K562 (cell line): Measurements from ENCODE around the gene HOXB8. TPM values are rescaled to one million over a fixed set of nuclear protein-coding genes. Genes with fewer than 3 reads are reported as not detected.

Source experiments
- ATAC-seq: fragments of 200-7000 bp; cut with Tn5 transposase; 3 replicates; pipeline ENCODE4 v1.9.1; 2020; ENCODE audit warnings: moderate library complexity
- BruUV-seq: library from RNA; stranded (reverse); fragments of 400-500 nt; replicated peaks from 2 replicates; lab custom pipeline; 2021; lab: Mats Ljungman, UMichigan
- CTCF ChIA-PET: fragments of 300-600 bp; formaldehyde crosslinking; extraction: SDS; loops from one replicate; lab custom pipeline; 2021; ENCODE audit warnings: low intra/inter-chr PET ratio; lab: Yijun Ruan, JAX
- POLR2A ChIA-PET: fragments of 300-600, 350-650 bp; sonication (Branson Sonifier 250); formaldehyde crosslinking; extraction: SDS; loops from one replicate; lab custom pipeline; 2021; ENCODE audit warnings: antibody characterized with exemption, inconsistent platforms; lab: Yijun Ruan, JAX
- DNase-seq, 4 experiments: peaks; one replicate each; pipeline versions ENCODE4 v3.0.0 to v3.0.0-alpha.2; 2011 to 2018; ENCODE audit warnings: low spot score in 3 of 4, mixed read lengths in 3 of 4; ENCODE audit errors: extremely low read depth in 1 of 4
- FAIRE-seq: peaks from 2 replicates; lab custom pipeline; 2011; peaks lifted over from hg19 to GRCh38; lab: Jason Lieb, UNC
- H2AFZ ChIP-seq: 2 replicates; pipeline ENCODE4 v1.6.0; 2011; ENCODE audit warnings: low read depth, low read length, control low read depth, inconsistent platforms
- H3K27ac ChIP-seq: fragments of 200-600 bp; 3 replicates; pipeline ENCODE4 v1.8.0; 2011; ENCODE audit warnings: low read depth, mild to moderate bottlenecking, control low read depth, inconsistent platforms, low read length, moderate library complexity, mixed read lengths; ENCODE audit errors: extremely low read depth
- H3K27me3 ChIP-seq, 2 experiments: fragments of 300-600 bp in 1 of 2; 2 replicates in 1 of 2; 3 replicates in 1 of 2; pipeline versions ENCODE4 v1.6.0 to v1.8.0; 2011; ENCODE audit warnings: inconsistent platforms in 2 of 2, low read length in 2 of 2, mild to moderate bottlenecking in 1 of 2, mixed read lengths in 1 of 2, moderate library complexity in 1 of 2; ENCODE audit not compliant: control insufficient read depth in 2 of 2, insufficient read depth in 2 of 2
- H3K36me3 ChIP-seq: fragments of 300-600 bp; 3 replicates; pipeline ENCODE4 v1.8.0; 2011; ENCODE audit warnings: mild to moderate bottlenecking, low read length, inconsistent platforms; ENCODE audit not compliant: control insufficient read depth, insufficient read depth
- H3K4me1 ChIP-seq, 2 experiments: fragments of 200-600 bp in 1 of 2; replicated peaks in 1 of 2; 2 replicates in 1 of 2; 3 replicates in 1 of 2; pipeline versions ENCODE4 v1.5.1 to v1.8.0; 2011; ENCODE audit warnings: inconsistent platforms in 2 of 2, low read length in 2 of 2, mild to moderate bottlenecking in 1 of 2, mixed read lengths in 1 of 2, moderate library complexity in 1 of 2; ENCODE audit not compliant: control insufficient read depth in 2 of 2, insufficient read depth in 2 of 2
- H3K4me2 ChIP-seq: 2 replicates; pipeline ENCODE4 v1.6.1; 2011; ENCODE audit warnings: low read length, control low read depth, inconsistent platforms, mixed read lengths; ENCODE audit not compliant: insufficient read depth
- H3K4me3 ChIP-seq: fragments of 200-600 bp; sonication (generic), shearing (Covaris generic); 2 replicates; pipeline ENCODE4 v1.5.1; 2016; ENCODE audit warnings: control low read depth, inconsistent platforms
- H3K79me2 ChIP-seq: fragments of 200-600 bp; 3 replicates; pipeline ENCODE4 v1.8.0; 2011; ENCODE audit warnings: low read length, inconsistent platforms; ENCODE audit not compliant: control insufficient read depth, insufficient read depth
- H3K9ac ChIP-seq, 2 experiments: 2 replicates each; pipeline versions ENCODE4 v1.6.0 to v1.6.1; 2011; ENCODE audit warnings: low read depth in 2 of 2, low read length in 2 of 2, control low read depth in 1 of 2, inconsistent platforms in 1 of 2, mild to moderate bottlenecking in 1 of 2, mixed read lengths in 1 of 2; ENCODE audit not compliant: insufficient read depth in 1 of 2
- H3K9me1 ChIP-seq: one replicate; pipeline ENCODE4 v1.6.0; 2011; ENCODE audit warnings: inconsistent platforms, mild to moderate bottlenecking, low read length, moderate library complexity; ENCODE audit not compliant: control insufficient read depth, insufficient read depth
- H3K9me3 ChIP-seq: replicated peaks from 2 replicates; pipeline ENCODE4 v1.5.1; 2011; ENCODE audit warnings: low read depth, low read length, inconsistent platforms; ENCODE audit not compliant: control insufficient read depth, insufficient read depth
- H4K20me1 ChIP-seq: replicated peaks from 2 replicates; pipeline ENCODE4 v1.6.1; 2011; ENCODE audit warnings: low read length, inconsistent platforms, mixed read lengths; ENCODE audit not compliant: control insufficient read depth, insufficient read depth
- ARHGAP35 ChIP-seq: fragments of 450-650 bp; IDR thresholded peaks from 2 replicates; pipeline ENCODE4 v1.6.1; 2018; ENCODE audit not compliant: partially characterized antibody
- E2F5 ChIP-seq: sonication (generic); formaldehyde crosslinking; IDR thresholded peaks from 2 replicates; pipeline ENCODE4 v1.8.0; 2022; ENCODE audit warnings: mild to moderate bottlenecking, missing genetic modification reagents
- HCFC1 ChIP-seq: IDR thresholded peaks from 2 replicates; pipeline ENCODE4 v1.6.1; 2012; ENCODE audit warnings: low read depth, low read length, improper control_type of control experiment
- HDAC6 ChIP-seq: IDR thresholded peaks from 2 replicates; pipeline ENCODE4 v1.6.1; 2012; ENCODE audit warnings: low read depth, mild to moderate bottlenecking, control low read depth, inconsistent platforms, low read length, moderate library complexity
- HOXB6 ChIP-seq: fragments of 250-450 bp; sonication (Bioruptor Pico); IDR thresholded peaks from 2 replicates; pipeline ENCODE4 v1.5.1; 2022; ENCODE audit warnings: mild to moderate bottlenecking, borderline replicate concordance
- MCM2 ChIP-seq: fragments of 450-650 bp; IDR thresholded peaks from 2 replicates; pipeline ENCODE4 v1.6.1; 2017; ENCODE audit warnings: low read depth, mild to moderate bottlenecking
- MXD1 ChIP-seq: fragments of 250-450 bp; sonication (Bioruptor Pico); IDR thresholded peaks from 2 replicates; pipeline ENCODE4 v1.8.0; 2021; ENCODE audit warnings: borderline replicate concordance, mild to moderate bottlenecking, moderate library complexity; ENCODE audit not compliant: poor library complexity, severe bottlenecking
- POLR2H ChIP-seq: IDR thresholded peaks from 2 replicates; pipeline ENCODE4 v1.6.1; 2016; ENCODE audit warnings: missing genetic modification characterization, low read depth, mild to moderate bottlenecking, control low read depth, missing compliant biosample characterization, moderate library complexity
- TAL1 ChIP-seq: fragments of 450-650 bp; IDR thresholded peaks from 2 replicates; pipeline ENCODE4 v1.6.1; 2016; ENCODE audit warnings: mild to moderate bottlenecking
- U2AF2 ChIP-seq: fragments of 200-400 bp; formaldehyde crosslinking; optimal IDR thresholded peaks from 2 replicates; pipeline ENCODE3; 2017; ENCODE audit warnings: low read depth, mild to moderate bottlenecking, low read length
- VEZF1 ChIP-seq: fragments of 200-800 bp; sonication (Bioruptor generic); IDR thresholded peaks from 2 replicates; pipeline ENCODE4 v1.6.1; 2017; ENCODE audit warnings: missing genetic modification characterization, missing compliant biosample characterization
- ZNF717 ChIP-seq: fragments of 250-450 bp; sonication (Bioruptor Pico); IDR thresholded peaks from 2 replicates; pipeline ENCODE4 v1.5.0; 2021
- ZNF77 ChIP-seq: fragments of 250-450 bp; sonication (Bioruptor Pico); IDR thresholded peaks from 2 replicates; pipeline ENCODE4 v1.5.0; 2020
- WGBS: fragments of 100-300 bp; shearing (Covaris generic); methylation state at CpG from one replicate; pipeline ENCODE4 v1.1.6; 2016; ENCODE audit warnings: low coverage, mixed read lengths; ENCODE audit not compliant: insufficient coverage; ENCODE audit errors: missing lambda C conversion rate; 5-methylcytosine and 5-hydroxymethylcytosine counted together
- in situ Hi-C: fragments of 300-500 bp; cut with MboI; formaldehyde crosslinking; loops from 4 replicates; pipeline ENCODE4 v1.15.0; 2018; ENCODE audit warnings: inconsistent platforms, mixed read lengths
- intact Hi-C: fragments of 100-400 bp; cut with micrococcal nuclease; formaldehyde crosslinking; loops from 2 replicates; pipeline ENCODE4 v1.14.2; 2022
- polyA plus RNA-seq, 8 experiments: library from polyadenylated mRNA; depleted of rRNA in 4 of 8; stranded (reverse) in 5 of 8; unstranded in 3 of 8; fragments of >200 nt; fragmentation: Nextera tagmentation in 2 of 8; fragmentation: Illumina TruSeq in 1 of 8; extraction: Ambion mirVana in 2 of 8; extraction: Trizol in 1 of 8; gene quantifications; 2 replicates each; pipeline versions ENCODE4 v1.2.1 to v1.2.3, GENCODE V29; 2011 to 2014; ENCODE audit warnings: inconsistent platforms in 1 of 8, missing spikeins in 1 of 8
- total RNA-seq, 7 experiments: library from RNA; depleted of rRNA in 6 of 7; stranded (reverse); fragments of >200 nt in 6 of 7; fragmentation: Illumina TruSeq in 2 of 7; extraction: Trizol in 2 of 7; gene quantifications; 2 replicates each; pipeline versions ENCODE4 v1.2.1 to v1.2.3, GENCODE V29; 2011 to 2021; ENCODE audit warnings: low replicate concordance in 1 of 7
- TF ChIP-seq, protein P1 (sequence below): IDR thresholded peaks from 2 replicates; pipeline ENCODE4 v1.6.1; 2016; ENCODE audit warnings: missing genetic modification characterization, missing compliant biosample characterization
- TF ChIP-seq, protein P2 (sequence below): fragments of 250-450 bp; sonication (Bioruptor Pico); IDR thresholded peaks from 2 replicates; pipeline ENCODE4 v1.9.0; 2021; ENCODE audit warnings: mild to moderate bottlenecking, inconsistent platforms

Gene HOXB8
- total and polyA plus RNA-seq, 9 of the 15 experiments (the other 6 are each of a cell fraction or from before 2014, with no cell fraction given): 0.52 to 23.8 (median 3.6) TPM

DNA sequence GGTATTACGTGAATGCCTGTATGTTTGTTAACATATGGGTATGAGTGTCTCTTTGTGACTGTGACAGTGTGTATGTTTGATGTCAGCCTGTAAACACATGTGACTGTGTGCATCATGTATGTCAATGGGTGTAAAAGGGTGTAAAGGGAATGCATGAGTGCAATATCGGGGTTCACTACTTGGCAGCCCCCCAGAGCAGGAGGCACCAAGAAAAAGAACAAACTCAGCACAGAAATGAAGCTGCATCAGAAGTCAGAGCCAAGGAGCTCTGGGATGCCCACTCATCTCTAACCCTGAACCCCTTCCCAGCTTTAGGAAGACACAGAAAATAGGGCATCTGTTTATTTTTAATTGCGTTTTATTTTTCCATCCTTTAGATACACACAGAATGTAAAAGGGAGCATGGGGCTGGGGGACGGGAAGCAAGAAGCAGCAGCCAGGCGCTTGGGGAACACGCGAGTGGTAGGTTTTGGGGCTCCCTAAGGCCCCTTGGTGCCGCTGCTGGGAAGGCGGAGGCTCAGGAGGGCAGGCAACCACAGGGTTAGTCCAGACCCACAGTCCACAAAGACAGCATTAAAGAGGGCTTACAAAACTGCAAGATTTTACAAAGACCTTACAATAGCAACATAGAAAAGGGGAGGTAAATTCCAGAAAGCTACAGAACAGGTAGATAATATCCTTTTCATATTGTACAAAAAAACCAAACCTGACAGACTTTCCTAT lies 8.0 kb downstream of the HOXB8 start:
- no peaks in the 10 kb centered on the region for H3K9me3 ChIP-seq
- TF ChIP-seq, protein P1, sequence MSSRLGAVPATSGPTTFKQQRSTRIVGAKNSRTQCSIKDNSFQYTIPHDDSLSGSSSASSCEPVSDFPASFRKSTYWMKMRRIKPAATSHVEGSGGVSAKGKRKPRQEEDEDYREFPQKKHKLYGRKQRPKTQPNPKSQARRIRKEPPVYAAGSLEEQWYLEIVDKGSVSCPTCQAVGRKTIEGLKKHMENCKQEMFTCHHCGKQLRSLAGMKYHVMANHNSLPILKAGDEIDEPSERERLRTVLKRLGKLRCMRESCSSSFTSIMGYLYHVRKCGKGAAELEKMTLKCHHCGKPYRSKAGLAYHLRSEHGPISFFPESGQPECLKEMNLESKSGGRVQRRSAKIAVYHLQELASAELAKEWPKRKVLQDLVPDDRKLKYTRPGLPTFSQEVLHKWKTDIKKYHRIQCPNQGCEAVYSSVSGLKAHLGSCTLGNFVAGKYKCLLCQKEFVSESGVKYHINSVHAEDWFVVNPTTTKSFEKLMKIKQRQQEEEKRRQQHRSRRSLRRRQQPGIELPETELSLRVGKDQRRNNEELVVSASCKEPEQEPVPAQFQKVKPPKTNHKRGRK (tag): no peak
- TF ChIP-seq, protein P2, sequence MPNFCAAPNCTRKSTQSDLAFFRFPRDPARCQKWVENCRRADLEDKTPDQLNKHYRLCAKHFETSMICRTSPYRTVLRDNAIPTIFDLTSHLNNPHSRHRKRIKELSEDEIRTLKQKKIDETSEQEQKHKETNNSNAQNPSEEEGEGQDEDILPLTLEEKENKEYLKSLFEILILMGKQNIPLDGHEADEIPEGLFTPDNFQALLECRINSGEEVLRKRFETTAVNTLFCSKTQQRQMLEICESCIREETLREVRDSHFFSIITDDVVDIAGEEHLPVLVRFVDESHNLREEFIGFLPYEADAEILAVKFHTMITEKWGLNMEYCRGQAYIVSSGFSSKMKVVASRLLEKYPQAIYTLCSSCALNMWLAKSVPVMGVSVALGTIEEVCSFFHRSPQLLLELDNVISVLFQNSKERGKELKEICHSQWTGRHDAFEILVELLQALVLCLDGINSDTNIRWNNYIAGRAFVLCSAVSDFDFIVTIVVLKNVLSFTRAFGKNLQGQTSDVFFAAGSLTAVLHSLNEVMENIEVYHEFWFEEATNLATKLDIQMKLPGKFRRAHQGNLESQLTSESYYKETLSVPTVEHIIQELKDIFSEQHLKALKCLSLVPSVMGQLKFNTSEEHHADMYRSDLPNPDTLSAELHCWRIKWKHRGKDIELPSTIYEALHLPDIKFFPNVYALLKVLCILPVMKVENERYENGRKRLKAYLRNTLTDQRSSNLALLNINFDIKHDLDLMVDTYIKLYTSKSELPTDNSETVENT (CRISPR knock-in tag): no peak
- no peak for TF ChIP-seq POLR2H (tag)
- no peak for TF ChIP-seq U2AF2
- TF ChIP-seq MXD1: no peak
- no peak for TF ChIP-seq E2F5 (CRISPR knock-in tag)
- no peak for TF ChIP-seq ZNF717 (CRISPR knock-in tag)
- no peak for TF ChIP-seq HOXB6
- no peak for TF ChIP-seq ZNF77
- TF ChIP-seq HCFC1: no peak
- no peak for TF ChIP-seq VEZF1 (CRISPR knock-in tag)
- no peak for TF ChIP-seq ARHGAP35
- no peak for TF ChIP-seq HDAC6
- no peak for TF ChIP-seq MCM2
- TF ChIP-seq TAL1: no peak
- DNase-seq (no peak), ATAC-seq (no peak), FAIRE-seq (no peak)
- H3K27me3 ChIP-seq: no peaks in the 10 kb centered on the region
- no peaks in the 10 kb centered on the region for H3K9me1 ChIP-seq
- CTCF ChIA-PET: no interaction called here
- no peak overlapping the region for H2AFZ ChIP-seq
- POLR2A ChIA-PET: interaction anchor here (0.6 to 0.8 kb wide), 3 partner anchors 106 to 458 kb away, joined by 3 read pairs; no protein-coding TSS in a partner anchor
- 91% methylated on average over 9 of the region's 9 CpGs for WGBS
- peaks cover 6% of the 10 kb centered on the region; the same call in 1 of the 3 replicates for H3K36me3 ChIP-seq
- peaks cover 30 to 69% of the 10 kb centered on the region in 2 experiments for H3K4me1 ChIP-seq
- H3K79me2 ChIP-seq: peaks cover 45% of the 10 kb centered on the region
- in situ Hi-C loops (no loop called here), intact Hi-C loops (no loop called here)
- BruUV-seq: no TSS peak
- peak overlapping the region in 1 of 2 experiments; percentile 44; a peak in 1 of 4 replicates for H3K9ac ChIP-seq
- H3K4me3 ChIP-seq: no peak overlapping the region
- H3K4me2 ChIP-seq: no peak overlapping the region
- H4K20me1 ChIP-seq: no peaks in the 10 kb centered on the region
- no peak overlapping the region for H3K27ac ChIP-seq
